HG03439 (cell line): ENCODE results near the gene FLNB.
A peak's percentile ranks its signal among the peaks of the same experiment; 100 is the strongest.

ENCODE experiments used
- ATAC-seq: cut with Tn5 transposase; IDR thresholded peaks from one replicate; pipeline ENCODE4 v1.9.1; 2021; ENCODE audit warnings: mild to moderate bottlenecking, moderate library complexity; ENCODE audit not compliant: unreplicated experiment

FLNB gene

DNA sequence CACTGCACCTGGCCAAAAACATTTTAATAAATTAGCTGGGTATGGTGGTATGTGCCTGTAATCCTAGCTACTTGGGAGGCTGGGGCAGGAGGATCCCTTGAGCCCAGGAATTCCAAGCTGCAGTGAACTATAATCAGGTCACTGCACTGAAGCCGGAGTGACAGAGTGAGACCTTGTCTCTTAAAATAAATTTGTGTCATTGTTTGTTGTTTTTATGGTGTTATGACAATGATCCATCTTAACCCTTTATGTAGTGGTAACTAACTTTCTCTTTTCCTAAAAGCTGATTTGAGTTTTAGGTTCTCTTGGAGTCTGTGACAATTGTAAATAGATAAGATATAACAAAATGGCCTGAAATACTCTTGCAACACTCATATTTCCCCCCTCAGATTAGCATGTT is 20.7 kb downstream of the FLNB start:
- ATAC-seq, result no peak

DNA sequence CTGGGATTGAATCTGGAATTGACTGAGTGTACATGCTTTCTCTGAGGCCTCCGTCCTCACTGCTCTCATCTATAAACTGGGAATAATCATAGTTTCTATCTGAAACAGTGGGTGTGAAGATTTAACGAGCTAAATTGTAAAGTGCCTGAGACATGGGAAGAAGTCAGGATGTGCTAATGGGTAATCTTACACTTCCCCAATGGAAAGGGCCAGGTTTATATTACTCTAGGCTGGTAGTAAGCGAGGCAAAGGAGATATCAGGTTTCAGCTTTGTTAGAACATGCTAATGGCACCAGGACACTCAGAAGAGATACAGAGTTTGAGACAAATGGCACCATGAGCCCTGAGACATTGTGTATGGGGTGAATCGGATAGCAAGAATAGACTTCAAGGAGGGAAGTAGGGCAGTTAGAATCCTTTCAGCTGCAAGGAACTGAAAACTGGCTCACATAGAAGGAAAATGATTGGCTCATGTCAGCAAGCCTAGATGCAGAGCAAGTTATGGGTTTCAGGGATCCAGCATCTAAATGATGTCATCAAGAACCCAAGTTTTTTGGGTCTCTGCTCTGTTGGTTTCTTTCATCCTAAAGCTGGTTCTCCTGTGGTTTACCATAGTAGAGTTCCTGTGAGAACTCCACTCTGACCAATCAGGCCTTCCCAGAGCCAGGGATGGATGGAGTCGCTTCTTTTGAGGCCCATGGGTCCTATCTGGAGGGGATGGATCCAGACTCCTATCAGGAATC is 21.8 kb downstream of the FLNB start:
- ATAC-seq, result no peak

DNA sequence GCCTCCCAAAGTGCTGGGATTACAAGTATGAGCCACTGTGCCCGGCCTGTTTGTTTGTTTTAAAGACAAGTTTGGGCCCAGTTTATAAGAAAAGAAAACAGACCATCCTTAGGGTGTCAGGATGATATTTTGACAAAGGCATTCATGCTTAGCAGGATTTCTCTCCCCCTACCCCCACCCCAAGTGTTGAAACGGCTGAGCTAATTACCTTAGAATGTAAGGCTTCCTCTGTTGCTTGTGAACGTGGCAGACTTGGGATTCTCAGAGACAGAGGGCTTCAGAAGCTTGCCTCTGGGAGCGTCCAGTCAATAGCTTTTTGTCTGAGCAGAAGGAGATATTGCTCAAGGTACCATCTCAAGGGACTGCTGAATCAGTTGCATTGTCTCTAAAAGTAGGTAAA is 24.0 kb downstream of the FLNB start:
- ATAC-seq, result no peak

DNA sequence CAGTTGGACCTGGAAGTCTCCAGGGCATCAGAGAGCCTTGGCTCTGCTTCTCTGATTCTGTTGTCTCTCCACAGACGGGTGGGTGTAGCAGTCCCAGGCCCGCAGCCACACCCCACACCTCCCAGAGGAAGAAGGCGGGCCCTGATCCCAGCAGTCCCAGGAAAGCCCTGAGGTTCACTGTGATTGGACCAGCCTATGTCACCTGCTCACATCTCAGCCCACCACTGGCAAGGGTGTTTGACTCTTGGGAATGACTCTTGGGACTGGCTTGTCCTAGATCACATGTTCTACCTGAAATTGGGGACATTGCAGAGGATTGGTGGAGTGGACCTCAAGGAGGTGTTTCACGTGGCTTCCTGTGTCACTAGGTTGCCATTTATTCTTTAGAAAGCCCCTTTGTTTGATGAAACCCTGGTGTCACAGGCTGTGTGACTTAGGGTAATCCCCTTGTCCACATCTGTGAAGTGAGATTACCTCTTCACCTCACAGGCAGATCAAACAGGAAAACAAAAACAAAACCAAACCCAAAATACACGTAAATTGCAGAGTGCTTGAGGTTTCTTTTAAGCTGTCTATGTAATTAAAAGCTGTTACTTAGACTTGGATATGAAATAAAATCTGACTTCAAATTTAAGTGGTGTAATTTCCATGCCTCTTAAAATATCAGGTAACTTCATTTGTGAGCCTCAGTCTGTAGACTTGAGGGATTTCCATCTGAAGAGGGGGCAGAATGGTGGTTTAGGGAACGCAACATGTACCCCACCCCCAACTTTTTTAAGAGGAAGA is 26.7 kb downstream of the FLNB start:
- peak; percentile 98 for ATAC-seq

DNA sequence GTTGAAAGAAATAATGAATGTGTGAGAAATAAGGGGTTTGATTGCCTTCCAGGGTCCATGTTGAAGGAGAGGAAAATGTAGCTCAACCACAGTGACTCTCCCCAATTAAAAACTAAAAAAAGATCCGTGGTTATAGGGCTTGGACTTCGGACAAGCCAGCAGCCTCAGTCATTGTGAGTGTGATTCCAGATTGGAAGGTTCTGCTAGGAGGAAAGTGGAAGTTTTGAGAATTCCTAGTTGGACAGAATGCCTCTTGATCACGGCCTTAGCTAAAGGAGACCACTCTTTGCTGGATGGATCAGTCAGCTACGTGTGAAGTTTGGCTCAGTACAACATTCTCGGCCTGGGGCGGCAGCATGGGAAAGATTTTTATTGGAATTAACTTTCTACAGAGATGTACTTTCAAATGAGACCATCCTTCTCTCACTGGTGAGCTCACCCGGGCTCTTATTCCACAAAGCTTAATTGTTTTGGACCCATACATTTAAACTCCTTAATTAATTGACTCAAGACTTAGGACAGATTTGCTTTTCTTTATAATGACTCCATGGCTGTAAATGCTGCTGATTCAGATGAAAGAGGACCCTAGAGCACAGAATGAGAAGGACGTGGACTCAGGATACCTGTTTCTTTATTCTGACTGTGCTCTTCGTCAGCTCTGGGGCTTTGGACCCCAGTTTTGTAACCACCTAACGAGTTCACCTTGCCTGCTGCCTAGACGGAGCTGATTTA is 27.5 kb downstream of the FLNB start:
- no peak for ATAC-seq

DNA sequence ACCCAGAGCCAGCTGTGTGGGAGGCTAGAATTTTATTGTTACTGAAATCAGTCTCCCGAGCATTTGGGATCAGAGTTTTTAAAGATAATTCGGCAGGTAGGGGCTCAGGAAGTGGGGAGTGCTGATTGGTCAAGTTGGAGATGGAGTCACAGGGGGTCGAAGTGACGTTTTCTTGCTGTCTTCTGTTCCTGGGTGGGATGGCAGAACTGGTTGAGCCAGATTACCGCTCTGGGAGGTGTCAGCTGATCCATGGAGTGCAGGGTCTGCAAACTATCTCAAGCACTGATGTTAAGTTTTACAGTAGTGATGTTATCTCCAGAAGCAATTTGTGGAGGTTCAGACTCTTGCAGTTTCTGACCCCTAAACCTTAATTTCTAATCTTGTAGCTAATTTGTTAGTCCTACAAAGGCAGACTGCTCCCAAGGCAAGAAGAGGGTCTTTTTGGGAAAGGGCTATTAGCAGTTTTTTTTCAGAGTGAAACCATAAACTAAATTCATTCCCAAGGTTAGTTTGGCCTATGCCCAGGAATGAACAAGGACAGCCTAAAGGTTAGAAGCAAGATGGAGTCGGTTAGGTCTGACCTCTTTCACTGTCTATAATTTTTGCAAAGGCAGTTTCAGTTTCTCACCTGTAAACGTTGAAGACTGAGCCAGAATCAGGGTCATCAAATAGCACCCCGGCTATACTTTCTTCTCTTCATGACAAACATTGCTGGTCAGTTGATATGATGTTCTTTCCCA is 28.2 kb downstream of the FLNB start:
- ATAC-seq, result no peak

DNA sequence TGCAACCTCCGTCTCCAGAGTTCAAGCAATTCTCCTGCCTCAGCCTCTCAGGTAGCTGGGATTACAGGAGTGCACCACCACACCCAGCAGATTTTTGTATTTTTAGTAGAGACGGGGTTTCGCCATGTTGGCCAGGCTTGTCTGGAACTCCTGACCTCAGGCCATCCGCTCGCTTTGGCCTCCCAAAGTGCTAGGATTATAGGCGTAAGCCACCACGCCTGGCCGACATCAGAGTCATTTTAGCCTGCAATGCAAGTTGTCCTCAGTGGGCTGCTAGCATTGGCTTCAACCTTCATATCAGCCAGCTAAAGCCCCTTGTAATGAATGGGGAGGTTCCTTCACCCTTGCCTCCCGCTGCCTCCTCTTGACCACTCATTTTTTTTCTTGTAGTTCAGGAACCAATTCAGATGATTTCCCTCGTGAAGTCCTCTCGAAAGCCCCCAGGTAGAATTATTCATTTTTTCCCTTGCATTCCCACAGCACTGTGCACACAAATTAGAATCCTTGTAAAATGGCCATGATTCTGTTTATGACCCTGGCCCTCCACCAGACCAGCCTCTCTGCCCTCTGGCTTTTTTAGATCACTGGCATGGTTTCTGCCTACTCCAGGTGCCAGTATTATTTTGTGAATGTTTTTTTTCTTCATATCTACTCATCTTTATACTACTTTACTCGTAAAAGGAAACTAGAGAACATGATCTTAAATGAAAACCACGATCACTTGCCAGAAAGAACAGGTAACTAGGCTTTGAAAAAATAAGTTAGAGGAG is 29.1 kb downstream of the FLNB start:
- no peak for ATAC-seq

DNA sequence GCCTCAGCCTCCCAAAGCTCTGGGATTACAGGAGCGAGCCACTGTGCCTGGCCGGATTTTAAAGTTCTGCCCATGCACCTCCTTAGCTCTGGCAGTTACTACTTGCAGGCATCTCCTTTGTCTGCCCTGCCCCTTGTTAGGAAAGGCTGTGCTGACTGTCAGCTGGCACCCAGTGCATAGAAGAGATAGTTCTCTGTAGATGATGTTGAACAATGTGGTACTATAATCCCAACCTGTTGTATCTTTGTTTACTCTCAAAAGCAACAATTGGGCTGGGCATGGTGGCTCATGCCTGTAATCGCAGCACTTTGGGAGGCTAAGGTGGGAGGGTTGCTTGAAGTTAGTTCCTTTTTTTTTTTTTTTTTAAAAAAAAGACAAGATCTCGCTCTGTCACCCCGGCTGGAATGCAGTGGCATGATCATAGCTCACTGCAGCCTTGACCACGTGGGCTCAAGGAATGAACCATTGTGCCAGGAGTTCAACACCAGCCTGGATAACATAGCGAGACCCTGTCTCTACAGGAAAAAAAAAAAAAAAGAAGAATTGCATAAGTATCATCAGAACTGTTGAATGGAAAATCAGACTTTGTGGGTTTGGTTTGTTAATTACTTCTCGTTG is 30.6 kb downstream of the FLNB start:
- no peak for ATAC-seq

DNA sequence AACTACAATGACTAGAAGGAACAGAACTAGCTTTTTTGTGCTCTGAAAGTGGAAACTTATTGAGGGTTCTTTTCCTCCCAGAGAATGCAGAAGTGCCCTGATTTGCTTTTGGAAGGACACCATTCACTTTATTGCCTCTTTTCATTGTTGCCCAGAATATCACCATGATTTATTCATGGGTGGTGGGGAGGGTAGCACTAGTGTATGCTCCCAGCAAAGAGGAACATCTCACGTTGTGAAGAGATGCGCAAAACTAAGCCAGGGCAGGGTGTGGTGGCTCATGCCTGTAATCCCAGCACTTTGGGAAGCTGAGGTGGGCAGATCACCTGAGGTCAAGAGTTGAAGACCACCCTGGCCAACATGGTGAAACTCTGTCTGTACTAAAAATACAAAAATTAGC is 31.4 kb downstream of the FLNB start:
- no peak for ATAC-seq

DNA sequence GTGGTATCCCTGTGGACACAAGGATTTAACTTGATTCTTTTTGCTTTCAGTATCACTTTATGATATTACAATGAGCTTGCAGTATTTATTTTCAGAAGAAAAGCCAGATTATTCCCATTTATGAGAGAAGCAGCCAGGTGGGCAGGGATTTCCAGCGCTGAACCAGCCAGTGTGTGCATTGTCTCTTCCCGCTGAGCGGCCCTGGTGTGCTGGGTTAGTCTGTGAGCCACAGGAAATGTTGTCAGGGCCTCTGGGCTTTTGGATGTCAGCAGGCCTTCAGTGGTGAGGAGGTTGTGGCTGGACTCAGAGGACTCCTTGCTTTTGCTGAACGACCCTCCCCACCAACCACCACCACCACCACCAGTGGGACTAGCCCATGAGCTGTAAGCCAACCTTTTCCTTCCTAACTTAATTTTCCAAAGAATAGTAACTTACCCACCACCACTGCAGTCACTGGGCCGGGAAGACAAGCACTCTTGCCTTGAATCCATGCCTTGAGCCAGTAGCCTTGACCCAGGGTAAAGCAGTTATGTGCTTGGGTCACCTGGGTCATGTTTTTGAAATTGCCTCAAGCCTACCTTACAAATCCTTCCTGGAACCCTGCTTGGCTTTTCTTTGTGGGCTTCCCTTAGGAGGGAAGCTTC is 33.1 kb downstream of the FLNB start:
- no peak for ATAC-seq

DNA sequence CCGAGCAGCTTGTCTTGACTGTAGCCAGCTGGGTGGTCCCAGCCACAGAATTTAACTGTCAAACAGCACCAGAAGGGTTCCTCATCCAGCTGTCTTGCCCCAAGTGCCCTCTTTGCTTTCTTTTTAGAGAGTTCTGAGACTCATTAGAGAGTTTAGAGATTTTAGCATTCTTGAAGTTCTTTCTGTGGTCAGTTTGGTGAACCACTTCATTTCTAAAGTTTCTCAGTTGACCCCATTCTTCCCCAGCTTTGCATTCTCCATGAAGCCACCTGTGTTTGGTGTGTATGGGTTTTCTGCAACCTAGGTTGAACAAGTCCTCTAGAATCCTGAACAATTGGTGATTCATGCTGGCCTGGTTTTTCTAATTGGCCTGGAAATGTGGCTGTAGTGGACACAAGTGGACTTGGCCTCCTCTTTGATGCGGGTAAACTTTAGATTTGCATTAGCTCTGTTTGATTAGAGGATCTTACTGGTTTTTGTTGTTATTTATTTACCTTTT is 33.7 kb downstream of the FLNB start:
- ATAC-seq, result peak; percentile 77

DNA sequence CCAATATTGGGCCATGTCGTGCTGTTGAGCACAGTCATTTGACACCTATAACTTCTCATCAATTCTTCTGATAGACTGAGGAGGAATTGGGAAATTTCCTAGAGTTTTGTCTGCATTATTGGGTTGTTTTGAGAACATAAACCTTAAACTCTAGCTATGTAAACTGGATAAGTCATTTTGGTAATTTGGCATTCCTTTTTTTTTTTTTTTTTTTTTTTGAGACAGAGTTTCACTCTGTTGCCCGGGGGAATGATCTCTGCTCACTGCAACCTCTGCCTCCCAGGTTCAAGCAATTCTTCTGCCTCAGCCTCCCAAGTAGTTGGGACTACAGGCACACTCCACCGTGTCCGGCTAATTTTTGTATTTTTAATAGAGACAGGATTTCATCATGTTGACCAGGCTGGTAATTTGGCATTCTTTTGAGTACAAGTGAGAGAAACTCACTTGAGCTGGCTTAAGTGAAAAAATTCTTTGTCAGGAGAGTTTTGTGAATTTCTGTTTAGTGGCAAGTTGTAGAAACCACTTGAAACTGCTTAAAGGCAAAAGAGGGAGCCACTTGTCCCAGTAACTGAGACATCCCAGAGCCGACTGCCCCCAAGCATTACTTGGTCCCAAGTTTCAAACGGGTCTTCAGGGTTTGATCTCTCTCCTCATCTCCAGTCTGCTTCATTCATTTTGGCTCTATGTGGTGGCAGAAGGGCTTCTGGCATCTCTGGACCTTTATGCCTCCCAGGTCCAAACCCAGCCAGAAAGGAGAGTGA is 34.9 kb downstream of the FLNB start:
- ATAC-seq, result no peak

DNA sequence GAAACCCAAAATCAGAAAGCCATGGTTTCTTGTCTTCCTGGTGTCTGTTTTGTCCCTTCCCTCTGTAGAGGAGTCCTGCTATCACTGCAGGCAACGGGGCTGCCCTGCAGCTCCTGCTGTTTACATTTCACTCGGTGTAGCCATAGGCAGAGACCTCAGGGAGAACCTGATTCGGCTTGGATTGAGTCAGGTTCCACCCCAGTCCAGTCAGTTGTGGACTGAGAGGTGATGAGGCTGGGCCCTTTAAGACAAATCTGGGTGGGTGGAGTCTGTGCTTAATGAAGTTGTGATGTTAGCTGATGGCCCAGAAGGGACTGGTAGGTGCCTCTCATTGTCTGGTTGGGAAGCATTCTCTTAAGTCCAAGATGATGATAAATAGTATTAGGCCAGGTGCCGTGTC is 35.7 kb downstream of the FLNB start:
- ATAC-seq, result no peak

DNA sequence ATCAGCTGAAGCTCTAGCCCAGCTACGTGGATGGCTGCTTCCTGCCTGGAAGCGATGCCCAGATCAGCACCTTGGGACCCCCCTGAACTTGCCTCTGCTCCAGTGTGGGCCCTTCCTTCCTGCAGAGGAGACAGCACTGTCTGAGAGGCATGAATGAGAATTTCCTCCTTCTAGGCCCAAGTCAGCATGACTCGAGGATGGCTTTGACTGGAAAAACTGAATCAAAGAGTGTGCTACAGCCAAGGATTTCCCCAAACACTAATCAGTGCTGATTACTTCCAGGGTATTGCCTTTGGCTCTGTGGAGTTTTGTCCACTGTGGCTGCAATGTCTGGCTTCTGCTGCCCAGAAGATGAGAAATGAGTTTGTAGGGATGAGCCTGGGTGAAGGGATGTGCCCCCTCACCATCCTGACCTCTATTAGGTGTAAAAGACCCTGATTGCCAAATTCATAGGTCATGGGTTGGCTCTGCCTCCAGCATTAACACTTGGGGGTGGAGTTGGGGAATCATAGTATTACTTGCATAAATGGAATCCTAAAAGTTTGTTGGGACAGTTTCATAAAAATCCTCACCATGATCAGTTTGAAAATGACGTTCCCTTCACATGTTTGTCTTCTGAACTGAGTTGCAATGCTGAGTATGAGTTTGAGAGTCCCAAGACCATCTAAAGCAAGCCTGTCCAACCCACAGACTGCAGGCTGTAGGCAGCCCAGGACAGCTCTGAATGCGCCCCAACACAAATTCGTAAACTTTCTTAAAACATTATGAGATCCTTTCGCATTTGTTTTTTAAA is 36.7 kb downstream of the FLNB start:
- ATAC-seq, result no peak

DNA sequence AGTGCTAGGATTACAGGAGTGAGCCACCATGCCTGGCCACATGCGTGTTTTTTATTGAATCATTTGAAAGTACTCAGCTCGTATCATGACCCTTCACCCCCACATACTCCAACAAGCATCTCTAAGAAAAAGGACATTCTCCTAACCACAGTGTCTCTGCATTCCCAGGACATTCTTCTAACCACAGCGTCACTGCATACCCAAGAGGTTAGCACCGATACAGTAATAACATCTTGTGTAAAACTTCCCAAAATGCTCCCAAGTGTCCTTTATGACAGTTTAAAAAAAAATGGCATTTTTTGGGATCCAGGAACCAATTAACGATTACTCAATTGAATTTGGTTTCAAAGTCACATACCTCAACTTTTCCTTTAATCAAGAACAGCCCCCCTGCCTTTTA is 39.6 kb downstream of the FLNB start:
- ATAC-seq, result no peak

DNA sequence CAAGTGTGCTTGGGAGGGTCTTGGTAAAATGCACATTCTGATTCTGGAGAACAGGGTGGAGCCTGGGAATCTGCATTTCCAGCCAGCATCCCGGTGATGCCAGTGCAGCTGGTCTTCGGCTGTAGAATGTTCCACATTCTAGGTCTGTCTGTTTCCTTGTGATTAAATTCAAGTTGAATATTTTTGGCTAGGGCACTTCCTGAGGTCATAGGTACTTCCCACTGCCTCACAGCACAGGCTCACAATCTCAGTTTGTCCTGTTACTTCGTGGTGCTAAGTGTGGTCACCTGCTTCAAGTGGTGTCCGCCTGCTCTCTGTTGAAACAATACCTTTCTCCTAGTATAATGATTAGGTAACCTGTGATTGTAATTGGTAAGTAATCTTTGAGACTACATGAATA is 40.1 kb downstream of the FLNB start:
- ATAC-seq, result no peak

DNA sequence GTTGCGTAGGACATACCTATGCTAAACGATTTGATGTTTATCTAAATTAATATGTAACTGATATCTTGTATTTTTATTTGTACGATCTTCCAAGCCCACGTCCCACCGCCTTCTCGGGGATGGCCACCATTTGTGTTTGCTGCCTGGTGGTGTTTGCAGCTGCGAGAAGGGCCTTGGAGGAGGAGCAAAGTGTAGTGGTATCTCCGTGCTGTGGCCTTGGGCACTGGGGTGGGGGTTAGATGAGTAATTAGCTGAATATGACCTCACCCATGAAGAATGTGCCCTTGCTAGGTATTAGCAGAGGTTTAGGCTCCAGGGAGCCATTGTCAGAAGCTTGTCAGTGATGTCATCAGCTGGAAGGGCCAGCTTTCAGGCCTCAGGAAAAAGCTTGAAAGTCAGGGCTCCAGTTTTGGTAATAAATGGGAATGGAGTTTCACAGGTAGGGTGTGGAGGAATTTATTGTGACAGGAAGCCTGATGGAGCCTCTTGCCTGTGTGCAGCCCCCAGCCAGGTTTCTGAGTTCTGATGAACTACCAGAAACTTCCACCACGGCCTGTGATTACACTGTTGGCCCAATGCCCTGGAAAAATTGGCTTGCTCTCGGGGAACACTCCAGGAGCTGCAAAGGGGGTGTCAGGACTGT is 41.0 kb downstream of the FLNB start:
- no peak for ATAC-seq
